ENCODE results near the gene NTRK3.
"Not testable (repeated sequence)": the region's sequence is repeated elsewhere in the genome, so short reads cannot be mapped to it uniquely, and the experiment has no call there.

Gene NTRK3

DNA sequence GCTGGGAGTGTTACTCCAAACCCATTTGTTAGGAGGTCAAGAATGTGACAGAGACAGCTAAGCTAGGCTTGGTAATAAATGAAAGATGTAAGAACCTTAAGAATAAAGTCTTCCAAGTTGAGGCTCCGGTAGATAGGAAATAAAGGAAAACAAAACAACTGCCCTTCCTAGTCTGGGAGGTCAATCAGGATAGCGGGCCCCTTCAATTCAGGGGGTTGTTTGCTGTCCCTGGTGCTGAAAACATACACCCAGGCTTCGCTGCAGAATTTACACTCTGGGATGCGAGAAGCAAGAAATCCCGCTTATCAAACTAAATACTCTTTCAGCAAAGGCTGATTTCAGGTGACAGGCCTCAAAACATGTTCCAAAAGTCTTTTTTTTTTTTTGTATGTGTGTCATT lies 393.4 kb downstream of the NTRK3 start:
- no peak for DNase-seq

DNA sequence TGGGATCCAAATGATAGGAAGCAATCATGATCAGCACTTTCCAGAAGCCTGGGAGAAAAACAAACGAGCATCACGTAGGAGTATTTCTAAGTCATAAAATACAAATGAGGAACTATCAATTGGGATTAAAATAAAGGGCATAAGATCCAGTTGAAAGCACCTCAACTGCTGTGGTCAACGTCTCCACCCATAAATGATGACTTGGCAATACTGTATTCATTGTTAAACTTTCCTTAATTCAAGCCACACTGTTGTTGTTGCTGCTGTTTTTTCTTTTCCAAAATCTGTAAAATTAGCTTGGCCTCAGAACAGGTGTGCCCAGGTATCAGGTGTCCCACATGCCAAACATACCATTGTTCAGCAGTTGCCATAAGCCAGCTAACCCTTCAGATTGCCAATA lies 395.8 kb downstream of the NTRK3 start:
- no peak for DNase-seq

GRCh38 chr15:87858651-87859050 lies 397.9 kb downstream of the NTRK3 start:
- no peak for DNase-seq

GRCh38 chr15:87851497-87851896 lies 405.0 kb downstream of the NTRK3 start:
- no peak for DNase-seq

- no peak for DNase-seq
These were observed 405.6 kb downstream of the NTRK3 start for GRCh38 chr15:87850916-87851315.

GRCh38 chr15:87849181-87849580 lies 407.4 kb downstream of the NTRK3 start:
- no peak for DNase-seq

DNA sequence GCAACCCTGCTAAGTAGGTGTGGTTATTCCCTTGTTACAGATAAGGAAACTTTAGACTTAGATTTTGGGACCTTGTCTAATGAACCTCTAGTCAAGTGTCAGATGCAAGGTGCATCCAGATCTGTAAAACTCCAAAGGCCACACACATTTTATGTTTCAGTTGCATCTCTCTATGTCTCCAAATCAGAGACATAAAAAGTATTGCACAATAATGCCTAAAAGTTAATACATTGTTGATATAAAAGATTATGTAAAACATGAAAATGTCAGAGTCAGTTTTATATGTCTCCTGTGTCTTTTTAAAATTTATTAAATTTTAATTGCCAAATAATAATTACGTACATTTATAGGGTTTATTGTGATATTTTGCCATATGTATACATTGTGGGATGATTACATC lies 408.5 kb downstream of the NTRK3 start:
- DNase-seq, result no peak

DNA sequence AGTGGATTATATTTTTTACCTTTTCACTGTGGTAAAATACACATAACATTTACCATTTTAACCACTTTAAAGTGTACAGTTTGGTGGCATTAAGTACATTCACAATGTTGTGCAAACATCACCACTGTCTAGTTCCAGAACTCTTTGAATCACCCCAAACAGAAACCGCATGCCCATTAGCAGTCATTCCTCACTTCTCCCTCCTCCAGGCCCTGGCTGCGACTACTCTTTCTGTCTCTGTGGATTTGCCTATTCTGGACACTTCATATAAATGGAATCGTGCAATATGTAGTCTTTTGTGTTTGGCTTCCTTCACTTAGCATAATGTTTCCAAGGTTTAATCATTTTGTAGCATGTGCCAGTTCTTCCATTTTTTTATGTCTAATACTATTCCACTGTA lies 409.8 kb downstream of the NTRK3 start:
- no peak for DNase-seq

DNA sequence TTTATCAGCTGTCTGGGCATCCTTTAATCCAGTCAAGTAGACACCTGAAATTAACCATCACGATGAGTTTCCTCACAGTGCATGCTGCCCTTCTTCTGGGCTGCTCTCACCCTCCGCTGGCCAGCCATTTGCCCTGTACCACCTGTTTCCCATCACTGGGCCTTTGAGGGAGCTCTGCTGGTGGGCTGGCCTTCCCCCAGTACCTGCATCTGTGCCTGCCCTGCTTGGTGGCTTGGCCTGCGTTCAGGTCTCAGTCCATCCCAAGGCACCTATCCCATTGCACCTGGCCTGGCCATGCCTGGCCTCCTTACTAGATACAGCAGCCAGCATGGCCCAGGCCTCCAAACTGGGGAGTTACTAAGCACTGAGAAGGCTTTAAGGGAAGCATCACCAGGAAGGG lies 413.2 kb downstream of the NTRK3 start:
- DNase-seq, result no peak

- no peak for DNase-seq
These were observed 415.0 kb downstream of the NTRK3 start for GRCh38 chr15:87841426-87841998.

GRCh38 chr15:87835830-87836229 lies 420.7 kb downstream of the NTRK3 start:
- not testable (repeated sequence) for DNase-seq

GRCh38 chr15:87833333-87833732 lies 423.2 kb downstream of the NTRK3 start:
- DNase-seq, result not testable (repeated sequence)

GRCh38 chr15:87829332-87830050 lies 427.0 kb downstream of the NTRK3 start:
- DNase-seq, result no peak

DNA sequence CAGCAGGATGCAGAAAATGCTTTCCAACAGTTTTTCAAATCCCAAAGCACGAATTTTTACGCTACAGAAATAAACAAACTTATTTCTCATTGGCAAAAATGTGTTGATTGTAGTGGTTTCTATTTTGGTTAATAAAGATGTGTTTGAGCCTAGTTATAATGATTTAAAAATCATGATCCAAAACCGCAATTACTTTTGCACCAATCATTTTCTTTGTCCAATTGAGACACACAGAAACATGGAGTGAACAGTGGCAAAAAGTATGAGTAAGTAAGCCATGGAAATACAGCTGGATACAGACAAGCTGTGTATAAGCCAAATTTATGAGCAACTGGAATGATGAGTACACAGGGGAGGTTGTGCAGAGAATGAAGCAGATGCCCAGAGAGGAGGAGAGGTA lies 427.9 kb downstream of the NTRK3 start:
- no peak for DNase-seq

DNA sequence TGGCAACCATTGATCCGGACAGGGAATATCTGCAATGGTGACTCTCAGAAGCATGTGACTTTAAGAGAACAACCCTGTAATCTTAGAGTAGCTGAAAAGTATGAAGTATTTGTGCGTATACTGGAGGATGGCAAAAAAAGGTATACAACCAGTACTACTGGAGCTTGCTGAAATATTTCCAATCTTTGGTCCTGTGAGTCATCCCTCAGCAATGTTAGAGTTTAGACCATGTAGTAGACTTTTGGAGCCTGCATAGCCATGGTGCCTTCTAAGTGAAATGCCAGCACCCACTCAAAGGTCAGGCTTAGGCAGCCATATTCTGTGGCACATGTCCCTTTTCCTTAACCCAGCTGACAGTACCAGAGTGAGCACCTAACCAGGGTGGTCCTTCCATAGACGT lies 429.4 kb downstream of the NTRK3 start:
- DNase-seq, result no peak

- DNase-seq, result no peak
These were observed 430.3 kb downstream of the NTRK3 start for GRCh38 chr15:87826119-87826747.

DNA sequence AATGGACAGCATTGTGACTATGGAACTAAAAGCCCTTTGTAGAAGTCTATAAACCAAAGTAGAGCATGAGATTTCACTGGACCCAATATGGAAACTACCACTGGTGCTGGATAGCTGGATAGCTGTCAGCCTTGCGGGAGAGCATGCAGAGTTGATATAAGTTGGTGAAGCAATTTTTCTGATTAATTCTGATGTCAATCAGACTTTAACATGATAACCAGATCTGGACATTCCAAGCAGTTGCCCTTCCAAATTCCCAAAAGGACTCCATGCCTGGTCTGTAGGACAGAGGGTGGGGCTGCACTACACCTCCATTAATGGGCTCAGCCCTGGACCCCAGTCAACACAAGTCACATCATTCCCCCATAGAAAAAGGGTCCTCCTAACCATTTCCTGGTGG lies 437.8 kb downstream of the NTRK3 start:
- DNase-seq, result no peak

DNA sequence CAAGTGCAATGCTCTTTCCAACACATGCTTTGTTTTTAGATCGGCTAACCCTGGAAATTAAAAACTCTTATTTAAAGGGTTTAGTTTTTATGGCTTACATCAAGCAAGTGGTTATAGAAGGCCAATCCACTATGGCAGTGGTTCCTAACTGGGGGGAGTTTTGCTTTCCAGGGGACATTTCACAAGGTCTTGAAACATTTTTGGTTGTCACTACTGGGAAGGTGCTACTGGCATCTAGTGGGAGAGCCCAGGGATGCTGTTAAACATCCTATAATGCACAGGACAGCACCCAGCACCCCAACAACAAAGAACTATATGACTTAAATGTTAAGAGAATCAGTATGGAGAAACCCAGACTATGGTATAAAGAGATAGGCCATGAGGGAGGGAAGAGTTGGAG lies 439.0 kb downstream of the NTRK3 start:
- DNase-seq, result no peak

GRCh38 chr15:87816811-87817210 lies 439.7 kb downstream of the NTRK3 start:
- no peak for DNase-seq

GRCh38 chr15:87816016-87816415 lies 440.5 kb downstream of the NTRK3 start:
- no peak for DNase-seq

All from NCI-H2029 treated with DMSO at 0.1 percent for 48 hours (cell line).